SU-DHL-6 (cell line): ENCODE data around the gene FLACC1.

ENCODE experiments used
- H2AFZ ChIP-seq: fragments of 200-600 bp; sonication (generic); 2 replicates; pipeline ENCODE4 v1.6.1; 2014; ENCODE audit warnings: low read depth, mild to moderate bottlenecking, moderate library complexity, mixed read lengths, antibody characterized with exemption, low read length; ENCODE audit not compliant: severe bottlenecking
- H3F3A ChIP-seq: fragments of 200-600 bp; shearing (Covaris generic); 2 replicates; pipeline ENCODE4 v1.6.0; 2016; ENCODE audit warnings: antibody characterized with exemption, mild to moderate bottlenecking; ENCODE audit not compliant: insufficient read depth
- H3K27ac ChIP-seq: fragments of 200-600 bp; sonication (generic); 2 replicates; pipeline ENCODE4 v1.5.1; 2016; ENCODE audit warnings: low read depth, mild to moderate bottlenecking, low read length, moderate library complexity, mixed read lengths
- H3K27me3 ChIP-seq: fragments of 200-600 bp; sonication (generic), shearing (Covaris generic); 2 replicates; pipeline ENCODE4 v1.6.0; 2014; ENCODE audit warnings: mild to moderate bottlenecking, low read length
- H3K36me3 ChIP-seq: fragments of 200-600 bp; sonication (generic); 2 replicates; pipeline ENCODE4 v1.6.1; 2014; ENCODE audit warnings: mild to moderate bottlenecking, low read length, mixed read lengths
- H3K4me2 ChIP-seq: fragments of 300-600, 200-600 bp; shearing (Covaris generic), sonication (generic); 2 replicates; pipeline ENCODE4 v1.6.0; 2014; ENCODE audit warnings: low read length, low read depth, mild to moderate bottlenecking; ENCODE audit not compliant: poor library complexity, severe bottlenecking
- H3K4me3 ChIP-seq: fragments of 200-600 bp; sonication (generic); 2 replicates; pipeline ENCODE4 v1.5.1; 2014; ENCODE audit warnings: antibody characterized with exemption, low read length, mild to moderate bottlenecking, mixed read lengths; ENCODE audit not compliant: insufficient read depth, poor library complexity, severe bottlenecking
- H3K79me2 ChIP-seq: fragments of 200-600 bp; sonication (generic); 2 replicates; pipeline ENCODE4 v1.6.1; 2014; ENCODE audit warnings: mild to moderate bottlenecking, low read length, moderate library complexity; ENCODE audit not compliant: insufficient read depth
- H3K9ac ChIP-seq: fragments of 200-600 bp; sonication (generic); 2 replicates; pipeline ENCODE4 v1.7.0; 2014; ENCODE audit warnings: mild to moderate bottlenecking, low read length
- H3K9me2 ChIP-seq: fragments of 200-600 bp; sonication (generic); replicated peaks from 2 replicates; pipeline ENCODE4 v1.6.1; 2014; ENCODE audit warnings: low read length; ENCODE audit not compliant: insufficient read depth
- H3K9me3 ChIP-seq: fragments of 200-600 bp; sonication (generic); 2 replicates; pipeline ENCODE4 v1.6.1; 2014; ENCODE audit warnings: low read length, mixed read lengths; ENCODE audit not compliant: insufficient read depth
- H4K20me1 ChIP-seq: fragments of 200-600 bp; sonication (generic); 2 replicates; pipeline ENCODE4 v1.6.1; 2014; ENCODE audit warnings: low read depth, mild to moderate bottlenecking, antibody characterized with exemption, low read length, moderate library complexity, mixed read lengths
- CTCF ChIP-seq: fragments of 200-600 bp; sonication (generic); IDR thresholded peaks from one replicate; pipeline ENCODE4 v1.5.1; 2017; ENCODE audit warnings: antibody characterized with exemption, mild to moderate bottlenecking, low read length, moderate library complexity; ENCODE audit not compliant: insufficient read depth, poor library complexity, severe bottlenecking
- EZH2phosphoT487 ChIP-seq: fragments of 200-600 bp; sonication (generic), shearing (Covaris generic); conservative IDR thresholded peaks from 2 replicates; pipeline ENCODE4 v1.6.1; 2018; ENCODE audit warnings: mild to moderate bottlenecking, antibody characterized with exemption, low read length, moderate library complexity, mixed read lengths

Gene FLACC1

GRCh38 chr2:201322772-201323171 is 34.4 kb downstream of the FLACC1 start:
- no peak overlapping the region for H3K4me3 ChIP-seq
- H3K9ac ChIP-seq, result no peak overlapping the region
- no peaks in the 10 kb centered on the region for H3K27me3 ChIP-seq
- H2AFZ ChIP-seq, result no peak overlapping the region
- no peaks in the 10 kb centered on the region for H3K36me3 ChIP-seq
- no peak overlapping the region for H3K4me2 ChIP-seq
- no peak for TF ChIP-seq EZH2phosphoT487
- no peak for TF ChIP-seq CTCF
- H3K9me3 ChIP-seq, result peaks cover 4% of the 10 kb centered on the region; the same call in 1 of the 2 replicates
- H3K79me2 ChIP-seq, result no peaks in the 10 kb centered on the region
- no peaks in the 10 kb centered on the region for H3F3A ChIP-seq
- no peaks in the 10 kb centered on the region for H3K9me2 ChIP-seq
- no peak overlapping the region for H3K27ac ChIP-seq
- H4K20me1 ChIP-seq, result no peaks in the 10 kb centered on the region

- Histone ChIP-seq H3K27ac (no peak overlapping the region), H3K9ac (no peak overlapping the region), H3F3A (no peaks in the 10 kb centered on the region), H3K4me2 (no peak overlapping the region), H3K79me2 (no peaks in the 10 kb centered on the region), H3K4me3 (no peak overlapping the region), H4K20me1 (no peaks in the 10 kb centered on the region), H2AFZ (no peak overlapping the region), H3K9me3 (no peaks in the 10 kb centered on the region; the same call in 1 of the 2 replicates), H3K36me3 (no peaks in the 10 kb centered on the region), H3K9me2 (no peaks in the 10 kb centered on the region), H3K27me3 (no peaks in the 10 kb centered on the region)
- TF ChIP-seq CTCF (no peak), EZH2phosphoT487 (no peak)
Measured at GRCh38 chr2:201320701-201321100, 36.4 kb downstream of the FLACC1 start.

DNA sequence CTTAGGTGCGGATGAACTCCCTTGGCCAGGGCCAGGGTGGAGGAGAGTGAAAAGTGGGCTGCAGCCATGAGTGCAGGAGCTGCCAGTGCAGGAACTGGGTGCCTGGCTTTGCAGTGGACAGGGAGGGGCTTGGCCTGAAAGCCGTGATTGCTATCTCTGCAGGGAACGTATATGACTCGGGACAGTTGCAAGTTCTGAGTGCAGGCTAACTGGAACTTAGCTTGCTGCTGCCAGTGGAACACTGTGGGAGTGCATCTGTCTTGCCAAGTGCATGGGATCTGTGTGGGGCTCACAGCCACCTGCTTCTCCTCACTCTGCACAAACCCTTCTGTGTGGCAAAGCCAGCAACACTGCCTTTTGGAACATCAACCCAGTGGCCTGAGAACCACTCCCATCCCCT is 36.9 kb downstream of the FLACC1 start:
- Histone ChIP-seq H3K9me2 (no peaks in the 10 kb centered on the region), H3K9me3 (no peaks in the 10 kb centered on the region; the same call in 1 of the 2 replicates), H3K27ac (no peak overlapping the region), H3K4me2 (no peak overlapping the region), H3K36me3 (no peaks in the 10 kb centered on the region), H3K4me3 (no peak overlapping the region), H2AFZ (no peak overlapping the region), H3K79me2 (no peaks in the 10 kb centered on the region), H4K20me1 (no peaks in the 10 kb centered on the region), H3K9ac (no peak overlapping the region), H3F3A (no peaks in the 10 kb centered on the region), H3K27me3 (no peaks in the 10 kb centered on the region)
- no peak for TF ChIP-seq EZH2phosphoT487
- no peak for TF ChIP-seq CTCF
